PC-9 (cell line): ENCODE data around the gene EIF3A.

ENCODE experiments used
- EZH2 ChIP-seq: fragments of 200-600 bp; sonication (generic); IDR thresholded peaks from 2 replicates; pipeline ENCODE4 v1.8.0; 2017; ENCODE audit warnings: antibody characterized with exemption, low read depth
- TF ChIP-seq, protein P1 (sequence below): fragments of 200-600 bp; sonication (generic); conservative IDR thresholded peaks from 2 replicates; pipeline ENCODE4 v1.6.1; 2017; ENCODE audit warnings: mixed run types, antibody characterized with exemption, mild to moderate bottlenecking, moderate library complexity

DNA sequence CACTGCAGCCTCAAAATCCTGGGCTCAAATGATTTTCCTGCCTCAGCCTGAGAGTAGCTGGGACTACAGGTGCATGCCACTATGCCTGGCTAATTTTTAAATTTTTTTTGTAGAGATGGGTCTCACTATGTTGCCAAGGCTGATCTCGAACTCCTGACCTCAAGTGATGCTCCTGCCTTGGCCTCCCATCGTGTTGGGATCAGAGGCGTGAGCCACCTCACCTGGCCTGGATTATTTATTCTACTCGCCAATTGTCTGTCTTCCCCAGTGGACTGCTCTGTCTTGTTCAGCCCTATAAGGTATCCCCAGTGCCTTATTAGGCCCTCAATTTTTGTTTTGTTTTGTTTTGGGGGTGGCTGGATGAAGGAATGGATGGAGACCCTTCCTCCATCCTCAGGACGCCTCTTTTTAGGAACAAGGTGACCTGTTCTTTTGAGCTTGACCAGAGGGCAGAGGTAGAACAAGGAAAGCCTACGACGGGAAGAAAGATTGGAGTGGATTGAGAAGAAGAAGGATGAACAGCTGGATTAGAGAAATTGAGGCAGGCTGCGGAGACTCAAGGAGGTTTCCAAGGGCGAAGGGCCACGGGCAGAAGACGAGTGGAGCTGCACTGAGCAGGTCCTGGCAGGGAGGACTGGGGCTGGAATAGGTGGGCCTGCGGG, 22.8 kb upstream of the EIF3A start:
- TF ChIP-seq, protein P1, sequence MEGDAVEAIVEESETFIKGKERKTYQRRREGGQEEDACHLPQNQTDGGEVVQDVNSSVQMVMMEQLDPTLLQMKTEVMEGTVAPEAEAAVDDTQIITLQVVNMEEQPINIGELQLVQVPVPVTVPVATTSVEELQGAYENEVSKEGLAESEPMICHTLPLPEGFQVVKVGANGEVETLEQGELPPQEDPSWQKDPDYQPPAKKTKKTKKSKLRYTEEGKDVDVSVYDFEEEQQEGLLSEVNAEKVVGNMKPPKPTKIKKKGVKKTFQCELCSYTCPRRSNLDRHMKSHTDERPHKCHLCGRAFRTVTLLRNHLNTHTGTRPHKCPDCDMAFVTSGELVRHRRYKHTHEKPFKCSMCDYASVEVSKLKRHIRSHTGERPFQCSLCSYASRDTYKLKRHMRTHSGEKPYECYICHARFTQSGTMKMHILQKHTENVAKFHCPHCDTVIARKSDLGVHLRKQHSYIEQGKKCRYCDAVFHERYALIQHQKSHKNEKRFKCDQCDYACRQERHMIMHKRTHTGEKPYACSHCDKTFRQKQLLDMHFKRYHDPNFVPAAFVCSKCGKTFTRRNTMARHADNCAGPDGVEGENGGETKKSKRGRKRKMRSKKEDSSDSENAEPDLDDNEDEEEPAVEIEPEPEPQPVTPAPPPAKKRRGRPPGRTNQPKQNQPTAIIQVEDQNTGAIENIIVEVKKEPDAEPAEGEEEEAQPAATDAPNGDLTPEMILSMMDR = no peak
- no peak for TF ChIP-seq EZH2
